MM.1S (cell line): ENCODE results near the gene SPDYE4.

ENCODE experiments used
- DNase-seq: peaks from one replicate; pipeline ENCODE4 v3.0.0-alpha.2; 2015
- H2AFZ ChIP-seq: fragments of 300-600 bp; sonication (generic); 2 replicates; pipeline ENCODE4 v1.6.0; 2016; ENCODE audit warnings: antibody characterized with exemption, low read length
- H3F3A ChIP-seq: fragments of 300-600 bp; sonication (generic); 2 replicates; pipeline ENCODE4 v1.6.1; 2016; ENCODE audit warnings: mild to moderate bottlenecking, antibody characterized with exemption, low read length, moderate library complexity, mixed read lengths; ENCODE audit not compliant: insufficient read depth
- H3K27ac ChIP-seq: fragments of 300-600 bp; sonication (generic); 2 replicates; pipeline ENCODE4 v1.5.1; 2016; ENCODE audit warnings: mild to moderate bottlenecking, low read length
- H3K27me3 ChIP-seq: fragments of 300-600 bp; sonication (generic); replicated peaks from 2 replicates; pipeline ENCODE4 v1.6.0; 2016; ENCODE audit warnings: low read length; ENCODE audit not compliant: insufficient read depth
- H3K36me3 ChIP-seq: fragments of 300-600 bp; sonication (generic); replicated peaks from 2 replicates; pipeline ENCODE4 v1.6.1; 2016; ENCODE audit warnings: mild to moderate bottlenecking, low read length, mixed read lengths; ENCODE audit not compliant: insufficient read depth
- H3K4me1 ChIP-seq: fragments of 300-600 bp; sonication (generic); 2 replicates; pipeline ENCODE4 v1.6.1; 2016; ENCODE audit warnings: low read length, mixed read lengths
- H3K4me2 ChIP-seq: fragments of 300-600 bp; sonication (generic); 2 replicates; pipeline ENCODE4 v1.6.0; 2016; ENCODE audit warnings: low read depth, low read length
- H3K4me3 ChIP-seq: fragments of 300-600 bp; sonication (generic); 2 replicates; pipeline ENCODE4 v1.5.1; 2016; ENCODE audit warnings: low read length, mixed read lengths
- H3K79me2 ChIP-seq: fragments of 300-600 bp; sonication (generic); 2 replicates; pipeline ENCODE4 v1.6.1; 2016; ENCODE audit warnings: mixed run types, low read length, mixed read lengths
- H3K9ac ChIP-seq: fragments of 300-600 bp; sonication (generic); 2 replicates; pipeline ENCODE4 v1.6.1; 2016; ENCODE audit warnings: low read length, mixed read lengths
- H3K9me2 ChIP-seq: fragments of 300-600 bp; sonication (generic); replicated peaks from 2 replicates; pipeline ENCODE4 v1.6.1; 2016; ENCODE audit warnings: mild to moderate bottlenecking, low read length, mixed read lengths; ENCODE audit not compliant: insufficient read depth
- H3K9me3 ChIP-seq: fragments of 300-600 bp; sonication (generic); replicated peaks from 2 replicates; pipeline ENCODE4 v1.6.1; 2016; ENCODE audit warnings: mild to moderate bottlenecking, low read length, mixed read lengths; ENCODE audit not compliant: insufficient read depth
- H4K20me1 ChIP-seq: fragments of 300-600 bp; sonication (generic); 2 replicates; pipeline ENCODE4 v1.6.1; 2016; ENCODE audit warnings: mild to moderate bottlenecking, low read length, moderate library complexity, mixed read lengths; ENCODE audit not compliant: insufficient read depth
- CTCF ChIP-seq: fragments of 300-600 bp; sonication (generic); IDR thresholded peaks from 2 replicates; pipeline ENCODE4 v1.5.1; 2016; ENCODE audit warnings: antibody characterized with exemption, low read length, mixed read lengths
- EZH2 ChIP-seq: fragments of 300-600 bp; sonication (generic); optimal IDR thresholded peaks from 2 replicates; pipeline ENCODE3; 2017; ENCODE audit warnings: low read depth, mild to moderate bottlenecking, antibody characterized with exemption, low read length, mixed read lengths
- EZH2phosphoT487 ChIP-seq: fragments of 300-600 bp; sonication (generic); IDR thresholded peaks from 2 replicates; pipeline ENCODE4 v1.6.1; 2018; ENCODE audit warnings: antibody characterized with exemption, low read length

SPDYE4 gene

GRCh38 chr17:8701754-8702153 lies 56.6 kb downstream of the SPDYE4 start:
- no peak for DNase-seq
- TF ChIP-seq EZH2: no peak
- no peak for TF ChIP-seq CTCF
- no peak for TF ChIP-seq EZH2phosphoT487

GRCh38 chr17:8701221-8701620 lies 57.1 kb downstream of the SPDYE4 start:
- DNase-seq: no peak

More at GRCh38 chr17:8701754-8702153, 56.6 kb downstream of the SPDYE4 start:
- H3K9ac ChIP-seq: no peak overlapping the region
- H3K79me2 ChIP-seq: no peaks in the 10 kb centered on the region
- no peaks in the 10 kb centered on the region for H3K9me2 ChIP-seq
- no peaks in the 10 kb centered on the region for H3K4me1 ChIP-seq
- H3K4me3 ChIP-seq: no peak overlapping the region
- no peaks in the 10 kb centered on the region for H3K27me3 ChIP-seq
- no peaks in the 10 kb centered on the region for H3K9me3 ChIP-seq
- H3K27ac ChIP-seq: no peak overlapping the region
- H3K36me3 ChIP-seq: no peaks in the 10 kb centered on the region
- no peak overlapping the region for H3K4me2 ChIP-seq
- H4K20me1 ChIP-seq: no peaks in the 10 kb centered on the region
- H2AFZ ChIP-seq: no peak overlapping the region
- no peaks in the 10 kb centered on the region for H3F3A ChIP-seq

More at GRCh38 chr17:8701221-8701620, 57.1 kb downstream of the SPDYE4 start:
- Histone ChIP-seq H3K4me3 (no peak overlapping the region), H3K27me3 (no peaks in the 10 kb centered on the region), H3K4me2 (no peak overlapping the region), H3K9ac (no peak overlapping the region), H3K9me2 (no peaks in the 10 kb centered on the region), H2AFZ (no peak overlapping the region), H3K4me1 (no peaks in the 10 kb centered on the region), H3K36me3 (no peaks in the 10 kb centered on the region), H3K79me2 (no peaks in the 10 kb centered on the region), H4K20me1 (no peaks in the 10 kb centered on the region), H3F3A (no peaks in the 10 kb centered on the region), H3K9me3 (no peaks in the 10 kb centered on the region), H3K27ac (no peak overlapping the region)
- no peak for TF ChIP-seq EZH2phosphoT487
- no peak for TF ChIP-seq CTCF
- no peak for TF ChIP-seq EZH2
